Measurements from ENCODE around the gene ZNF469. TPM values are rescaled to one million over a fixed set of nuclear protein-coding genes. Genes with fewer than 3 reads are reported as not detected.

The ZNF469 gene
- polyA plus RNA-seq, 1 experiment = 1.2 TPM

GRCh38 chr16:88405216-88406060 is 22.7 kb downstream of the ZNF469 start:
- Histone ChIP-seq H3K36me3 (ENCODE audit: control insufficient read depth, insufficient read depth, low read length) (peaks cover 7% of the 10 kb centered on the region), H3K4me3 (ENCODE audit: low read depth, low read length) (no peak overlapping the region), H3K27me3 (ENCODE audit: control insufficient read depth, insufficient read depth, low read length) (no peaks in the 10 kb centered on the region)
- ChIA-PET CTCF (no interaction called here), POLR2A (no interaction called here)
- DNase-seq (ENCODE audit: low read depth) = no peak
- TF ChIP-seq, protein P1, sequence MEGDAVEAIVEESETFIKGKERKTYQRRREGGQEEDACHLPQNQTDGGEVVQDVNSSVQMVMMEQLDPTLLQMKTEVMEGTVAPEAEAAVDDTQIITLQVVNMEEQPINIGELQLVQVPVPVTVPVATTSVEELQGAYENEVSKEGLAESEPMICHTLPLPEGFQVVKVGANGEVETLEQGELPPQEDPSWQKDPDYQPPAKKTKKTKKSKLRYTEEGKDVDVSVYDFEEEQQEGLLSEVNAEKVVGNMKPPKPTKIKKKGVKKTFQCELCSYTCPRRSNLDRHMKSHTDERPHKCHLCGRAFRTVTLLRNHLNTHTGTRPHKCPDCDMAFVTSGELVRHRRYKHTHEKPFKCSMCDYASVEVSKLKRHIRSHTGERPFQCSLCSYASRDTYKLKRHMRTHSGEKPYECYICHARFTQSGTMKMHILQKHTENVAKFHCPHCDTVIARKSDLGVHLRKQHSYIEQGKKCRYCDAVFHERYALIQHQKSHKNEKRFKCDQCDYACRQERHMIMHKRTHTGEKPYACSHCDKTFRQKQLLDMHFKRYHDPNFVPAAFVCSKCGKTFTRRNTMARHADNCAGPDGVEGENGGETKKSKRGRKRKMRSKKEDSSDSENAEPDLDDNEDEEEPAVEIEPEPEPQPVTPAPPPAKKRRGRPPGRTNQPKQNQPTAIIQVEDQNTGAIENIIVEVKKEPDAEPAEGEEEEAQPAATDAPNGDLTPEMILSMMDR (IDR thresholded peaks at IDR 0.05; ENCODE audit: insufficient read depth, low read depth, low read length) = no peak

DNA sequence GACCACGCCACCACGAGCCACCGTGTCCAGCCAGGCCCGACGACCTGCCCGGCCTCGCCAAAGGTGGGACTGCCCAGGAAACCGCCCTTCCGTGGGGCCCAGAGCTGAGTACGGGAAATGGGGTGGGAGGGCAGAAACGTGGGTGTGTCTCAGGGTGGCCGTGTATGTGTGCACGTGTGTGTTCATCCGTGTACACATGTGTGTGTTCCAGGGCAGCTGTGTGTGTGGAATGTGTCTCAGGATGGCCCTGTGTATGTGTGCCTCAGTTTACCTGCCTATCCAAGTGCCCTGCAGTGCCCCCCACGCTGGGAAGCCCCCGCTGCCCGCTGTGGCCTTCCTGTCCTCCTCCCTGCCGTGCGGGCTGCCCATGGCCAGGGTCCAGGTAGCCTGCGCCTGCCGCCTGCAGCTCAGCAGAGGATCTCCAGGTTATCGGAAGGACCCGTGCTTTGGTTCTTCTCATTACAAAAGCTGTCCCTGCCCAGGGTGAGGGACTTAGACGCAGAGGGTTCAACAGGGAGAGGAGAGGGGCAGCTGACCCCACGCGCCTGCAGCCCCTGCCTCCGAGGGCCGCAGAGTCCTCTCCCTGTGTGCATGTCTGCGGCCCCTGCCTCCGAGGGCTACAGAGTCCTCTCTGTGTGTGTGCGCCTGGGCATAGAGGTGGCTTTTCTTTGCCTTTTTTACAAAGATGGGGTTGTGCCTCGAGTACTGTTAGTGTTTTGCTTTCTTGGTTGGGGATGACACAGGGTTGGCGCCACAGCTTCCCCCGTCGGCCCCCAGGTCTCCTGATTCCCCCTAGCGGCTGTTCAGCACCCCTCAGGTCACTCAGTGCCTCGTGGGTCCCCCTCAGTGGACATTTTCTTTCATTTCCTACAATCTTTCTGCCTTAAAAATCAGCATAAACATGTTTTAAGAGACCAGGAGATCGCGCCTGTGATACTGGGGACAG is 23.6 kb downstream of the ZNF469 start:
- CTCF ChIA-PET = interaction anchor here (0.6 to 1.9 kb wide), 2 partner anchors 18 to 1052 kb away, joined by 3 to 4 read pairs; no protein-coding TSS in a partner anchor
- no peak overlapping the region for H3K4me3 ChIP-seq (ENCODE audit: low read depth, low read length)
- peaks cover 8% of the 10 kb centered on the region for H3K36me3 ChIP-seq (ENCODE audit: control insufficient read depth, insufficient read depth, low read length)
- TF ChIP-seq, protein P1 (IDR thresholded peaks at IDR 0.05; ENCODE audit: insufficient read depth, low read depth, low read length) = no peak
- no peak for DNase-seq (ENCODE audit: low read depth)
- POLR2A ChIA-PET = no interaction called here
- H3K27me3 ChIP-seq (ENCODE audit: control insufficient read depth, insufficient read depth, low read length) = no peaks in the 10 kb centered on the region

GRCh38 chr16:88407042-88407420 is 24.3 kb downstream of the ZNF469 start:
- Histone ChIP-seq H3K4me3 (ENCODE audit: low read depth, low read length) (no peak overlapping the region), H3K27me3 (ENCODE audit: control insufficient read depth, insufficient read depth, low read length) (no peaks in the 10 kb centered on the region), H3K36me3 (ENCODE audit: control insufficient read depth, insufficient read depth, low read length) (peaks cover 8% of the 10 kb centered on the region)
- DNase-seq (ENCODE audit: low read depth) = no peak
- ChIA-PET CTCF (interaction anchor here (1.9 kb wide), 1 partner anchor 17 kb away, joined by 4 read pairs; no protein-coding TSS in a partner anchor), POLR2A (no interaction called here)
- TF ChIP-seq, protein P1 (IDR thresholded peaks at IDR 0.05; ENCODE audit: insufficient read depth, low read depth, low read length) = no peak

DNA sequence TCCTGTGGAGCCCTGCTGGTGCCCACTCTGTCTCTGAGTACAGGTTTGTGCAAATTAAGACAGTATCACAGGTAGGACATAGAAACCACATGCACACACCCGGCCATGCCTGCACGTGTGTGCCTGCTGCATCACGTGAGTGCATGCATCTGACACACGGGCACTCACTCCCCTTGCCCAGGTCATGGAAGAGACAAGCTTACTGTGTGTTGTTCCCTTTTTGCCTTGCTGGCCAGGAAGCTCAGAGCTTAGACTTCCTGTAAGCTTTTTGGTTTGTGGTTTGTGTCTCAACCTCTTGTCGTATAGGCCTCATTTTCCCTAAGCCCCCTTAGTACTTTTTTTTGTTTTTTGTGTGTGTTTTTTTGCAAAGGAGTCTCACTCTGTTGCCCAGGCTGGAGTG is 25.0 kb downstream of the ZNF469 start:
- ChIA-PET POLR2A (no interaction called here), CTCF (interaction anchor here (1.9 kb wide), 1 partner anchor 16 kb away, joined by 4 read pairs; no protein-coding TSS in a partner anchor)
- DNase-seq (ENCODE audit: low read depth) = no peak

More for the DNA sequence above, 25.0 kb downstream of the ZNF469 start:
- H3K27me3 ChIP-seq (ENCODE audit: control insufficient read depth, insufficient read depth, low read length) = no peaks in the 10 kb centered on the region
- TF ChIP-seq, protein P1 (IDR thresholded peaks at IDR 0.05; ENCODE audit: insufficient read depth, low read depth, low read length) = no peak
- no peak overlapping the region for H3K4me3 ChIP-seq (ENCODE audit: low read depth, low read length)
- peaks cover 8% of the 10 kb centered on the region for H3K36me3 ChIP-seq (ENCODE audit: control insufficient read depth, insufficient read depth, low read length)
